Anterior cingulate cortex (tissue), 58 donors: ENCODE results near the gene SYNC.
"Not testable (repeated sequence)": the region's sequence is repeated elsewhere in the genome, so short reads cannot be mapped to it uniquely, and the experiment has no call there.

ENCODE experiments used
- DNase-seq, 58 donors: peaks; one replicate each; lab custom pipeline; 2025; lab: John Stamatoyannopoulos, UW

SYNC gene

DNA sequence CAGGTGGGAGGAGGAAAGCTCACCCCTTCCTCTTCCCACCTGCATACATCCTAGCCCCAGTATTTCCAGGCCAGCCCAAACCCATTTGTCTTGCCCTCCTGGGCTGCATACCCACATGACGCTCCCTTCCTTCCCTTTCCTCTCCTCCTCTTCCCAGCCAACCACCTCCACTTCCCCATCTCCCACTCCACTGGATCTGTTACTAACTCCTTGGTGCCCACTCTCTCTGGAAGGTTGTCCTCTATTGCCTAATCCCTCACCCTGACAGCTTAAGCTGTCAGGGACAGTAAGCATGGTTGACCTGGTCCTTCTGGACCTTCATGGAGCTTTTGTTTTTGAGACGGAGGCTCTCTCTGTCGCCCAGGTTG, 23.0 kb upstream of the SYNC start:
- DNase-seq = no peak

DNA sequence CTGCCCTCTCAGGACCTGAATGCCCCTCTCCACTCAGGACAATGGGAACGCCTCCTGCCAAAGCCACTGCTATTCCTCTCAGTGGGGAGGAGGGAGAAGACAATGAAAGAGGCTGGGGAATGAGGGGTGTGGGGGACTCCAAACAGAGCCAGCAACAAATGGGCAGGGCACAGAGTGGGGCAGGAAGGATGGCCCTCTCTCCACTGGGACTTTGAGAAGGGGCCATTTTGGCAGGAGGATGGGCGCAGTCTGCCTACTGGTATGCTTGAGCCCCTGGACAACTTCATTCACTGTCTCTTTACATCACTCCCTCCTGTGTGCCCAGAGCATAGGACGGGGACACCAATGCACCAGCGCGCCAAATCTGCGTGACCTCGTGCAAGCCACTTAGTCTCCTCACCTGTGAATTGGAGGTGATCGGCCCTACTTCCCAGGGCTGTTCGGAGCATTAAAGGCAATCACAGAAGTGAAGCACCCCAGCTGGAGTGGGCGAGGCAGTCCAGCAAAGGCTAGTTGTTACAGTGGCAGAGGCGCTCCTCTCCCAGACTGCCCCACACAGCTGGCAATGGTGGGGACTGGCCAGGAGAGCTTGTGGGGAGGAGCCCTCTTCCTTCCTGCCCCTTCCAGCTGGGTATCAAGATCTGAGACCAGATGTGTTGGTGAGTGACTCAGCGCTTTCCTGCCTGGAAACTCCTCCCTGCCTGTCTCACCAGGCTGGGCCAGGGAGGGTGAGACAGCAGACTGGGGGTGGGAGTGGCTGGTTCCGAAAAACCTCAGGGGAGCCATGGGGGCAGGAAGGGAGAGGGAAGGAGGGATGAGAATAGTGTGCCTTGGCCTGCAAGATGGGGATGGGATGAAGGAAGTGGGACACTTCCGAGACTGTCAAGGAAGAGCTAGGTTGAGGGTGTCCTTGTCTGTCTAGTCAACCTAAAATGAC, 22.4 kb upstream of the SYNC start:
- DNase-seq = no peak

DNA sequence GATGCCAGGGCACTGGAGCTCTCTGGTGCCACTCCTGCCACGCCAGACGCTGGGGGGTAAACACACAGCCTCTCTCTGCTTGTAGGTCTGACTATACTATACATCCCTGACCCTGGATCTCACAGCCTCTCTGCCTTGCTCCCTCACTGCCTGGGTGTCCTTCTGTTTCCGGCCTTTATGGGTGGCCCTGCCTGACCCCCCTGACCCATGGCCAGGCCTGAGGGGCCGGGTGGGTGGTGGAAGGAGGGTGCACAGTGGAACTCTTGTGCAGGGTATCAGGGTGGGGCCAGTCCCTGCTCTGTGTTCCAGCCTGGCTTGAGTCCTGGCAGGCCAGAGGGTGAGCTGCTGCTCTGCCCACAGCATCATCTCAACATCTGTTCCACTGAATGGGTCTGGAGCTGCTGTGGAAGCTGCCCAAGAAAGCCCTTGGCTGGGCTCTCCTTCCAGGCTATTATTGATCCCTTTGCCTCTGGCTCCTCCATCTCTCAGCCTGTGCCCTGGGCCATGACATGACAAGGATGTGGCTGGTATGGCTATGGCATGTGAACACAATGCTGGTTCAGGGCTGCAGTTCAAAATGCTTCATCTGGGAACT, 17.2 kb upstream of the SYNC start:
- DNase-seq = no peak

DNA sequence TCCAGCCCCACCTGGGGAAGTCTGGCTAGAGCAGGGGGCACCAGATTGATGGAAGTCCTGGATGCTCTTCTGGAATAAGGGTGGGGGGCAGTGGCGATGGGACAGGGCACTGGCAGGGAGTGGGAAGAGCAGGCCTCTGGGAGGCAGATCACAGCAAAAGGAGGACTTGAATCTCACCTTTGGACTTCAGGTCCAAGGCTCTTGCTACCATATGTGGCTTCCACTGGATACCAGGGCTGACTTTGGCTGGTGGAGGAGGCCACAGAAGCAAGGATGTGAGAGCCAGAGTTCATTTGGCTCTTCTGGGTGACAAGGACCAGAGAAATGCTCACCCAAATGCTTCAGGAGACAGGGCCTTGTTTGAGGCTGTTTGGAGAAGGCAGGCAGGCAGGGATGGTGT, 16.0 kb upstream of the SYNC start:
- no peak for DNase-seq

DNA sequence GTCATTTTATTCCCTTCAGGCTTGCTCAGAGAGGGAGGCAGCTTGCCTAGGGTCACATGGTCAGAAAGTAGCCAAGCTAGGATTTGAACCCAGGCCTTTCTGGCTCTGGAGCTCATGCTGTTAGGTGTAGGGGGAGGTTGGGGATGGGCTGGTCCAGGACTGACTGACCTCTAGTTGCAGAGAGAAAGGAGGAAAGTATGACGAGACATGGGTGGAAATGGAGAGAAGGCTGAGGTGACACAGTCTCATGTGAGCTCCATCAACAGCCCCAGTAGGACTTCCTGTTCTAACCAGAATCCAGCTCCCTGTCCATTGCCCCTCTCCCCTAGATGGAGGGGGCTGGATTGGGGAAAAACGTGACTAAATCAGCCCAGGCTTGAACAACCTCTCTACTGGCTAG, 15.5 kb upstream of the SYNC start:
- DNase-seq = no peak

DNA sequence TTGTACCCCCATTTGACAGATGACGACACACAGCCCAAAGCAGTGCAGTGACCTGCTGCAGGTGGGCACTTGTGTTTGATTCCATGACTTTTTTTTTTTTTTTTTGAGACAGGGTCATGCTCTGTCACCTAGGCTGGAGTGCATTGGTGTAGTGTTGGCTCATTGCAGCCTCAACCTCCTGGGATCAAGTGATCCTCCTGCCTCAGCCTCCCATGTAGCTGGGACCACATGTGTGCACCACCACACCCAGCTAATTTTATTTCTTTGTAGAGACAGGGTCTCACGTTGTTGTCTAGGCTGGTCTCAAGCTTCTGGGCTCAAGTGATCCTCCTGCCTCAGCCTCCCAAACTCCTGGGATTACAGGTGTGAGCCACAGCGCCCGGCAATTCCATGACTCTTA, 14.9 kb upstream of the SYNC start:
- no peak for DNase-seq

DNA sequence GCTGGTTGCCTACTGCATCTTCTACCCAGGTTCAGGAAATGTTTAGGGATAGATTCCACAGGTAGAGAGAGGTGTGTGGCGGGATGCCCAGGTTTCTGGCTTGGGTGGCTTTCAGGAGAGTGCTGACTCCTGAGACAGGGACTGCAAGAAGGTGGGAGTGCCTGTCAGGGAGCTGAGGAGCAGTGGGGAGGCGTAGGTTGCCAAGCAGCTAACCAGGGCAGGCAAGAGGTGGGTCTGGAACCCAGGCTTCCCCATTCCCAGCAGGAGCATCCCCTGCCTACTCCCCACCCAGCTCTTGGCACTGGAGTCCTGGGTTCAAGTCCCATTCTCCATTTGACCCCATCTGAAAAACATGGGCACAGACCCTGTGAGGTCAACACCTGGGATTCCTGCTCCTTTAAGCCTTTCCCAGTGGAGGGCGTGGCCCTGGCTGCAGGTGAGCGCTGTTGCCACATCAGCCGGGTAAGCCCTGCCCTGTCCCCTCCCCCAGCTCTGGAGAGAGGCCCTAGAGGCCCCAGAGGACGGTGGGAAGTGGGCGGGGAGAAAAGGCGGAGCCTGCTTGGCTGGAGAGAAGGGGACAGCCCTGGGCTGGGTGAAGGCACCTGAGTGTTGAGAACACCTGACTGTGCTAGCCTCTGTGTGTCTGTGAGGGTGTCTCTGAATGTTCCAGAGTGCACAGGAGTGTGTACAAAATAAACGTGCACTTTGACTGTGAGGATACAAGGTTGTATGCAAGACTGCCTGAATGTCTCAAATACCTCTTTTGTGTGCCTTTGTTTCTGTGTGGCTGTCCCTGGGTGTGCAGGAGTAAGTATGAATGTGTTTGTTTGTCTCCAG, 14.0 kb upstream of the SYNC start:
- DNase-seq = peak in 6 of 58 donors; percentile 4 to 22 (median 8)

DNA sequence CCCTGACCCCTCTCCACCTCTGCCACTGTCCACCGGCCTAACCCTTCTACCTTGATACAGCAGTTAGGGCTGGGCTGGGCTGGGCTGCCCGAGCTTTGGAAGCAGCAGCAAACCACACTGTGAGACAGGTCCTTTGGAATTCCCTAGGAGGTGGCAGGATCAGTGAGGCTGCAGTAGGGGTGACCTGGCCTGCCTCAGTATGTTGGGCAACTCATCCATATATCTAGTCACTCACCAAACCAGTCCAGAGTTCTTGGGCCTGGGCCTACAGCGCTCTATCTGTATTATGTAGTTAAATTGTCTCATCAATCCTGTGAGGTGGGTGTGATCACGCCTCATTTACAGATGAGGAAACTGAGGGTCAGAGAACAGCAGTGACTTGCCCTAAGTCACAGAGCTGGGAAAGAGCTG, 13.3 kb upstream of the SYNC start:
- DNase-seq = no peak

DNA sequence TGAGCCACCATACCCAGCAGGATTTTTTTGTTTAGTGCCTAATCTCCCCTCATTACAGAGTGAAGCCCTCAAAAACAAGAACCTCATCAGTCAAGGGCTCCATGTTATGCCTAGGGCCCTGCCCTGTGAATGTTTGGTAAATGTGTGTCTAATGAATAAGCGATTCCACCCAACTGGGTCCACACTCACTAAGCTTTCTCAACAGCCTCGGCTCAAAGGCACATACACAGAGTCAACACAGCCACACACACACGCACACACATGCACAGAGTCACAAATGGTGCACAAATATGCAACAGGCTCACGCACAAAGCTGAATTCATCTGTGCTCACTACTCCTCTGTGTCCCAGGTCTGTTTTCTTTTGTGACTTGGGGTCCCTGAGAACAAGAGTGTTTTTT, 11.7 kb upstream of the SYNC start:
- DNase-seq = no peak

DNA sequence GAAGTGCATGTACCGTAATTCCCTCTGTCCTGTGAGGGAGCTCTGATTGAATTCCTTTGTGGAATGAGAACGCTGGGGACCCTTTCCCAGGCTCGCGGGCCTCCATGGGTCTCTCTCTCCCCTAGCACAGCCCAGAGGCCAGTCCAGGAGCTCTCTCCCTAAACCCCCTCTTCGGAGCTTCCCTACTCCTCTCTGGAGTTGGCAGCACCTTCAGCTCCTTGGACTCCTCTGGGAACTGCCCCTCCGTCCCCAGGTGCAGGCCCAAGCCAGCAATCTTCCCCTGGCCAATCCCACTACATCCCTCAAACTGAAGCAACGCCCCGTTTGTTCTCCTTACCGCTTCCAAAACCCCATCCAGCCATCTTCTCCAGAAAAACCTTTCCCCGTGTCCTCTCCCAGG, 10.5 kb upstream of the SYNC start:
- DNase-seq = no peak

DNA sequence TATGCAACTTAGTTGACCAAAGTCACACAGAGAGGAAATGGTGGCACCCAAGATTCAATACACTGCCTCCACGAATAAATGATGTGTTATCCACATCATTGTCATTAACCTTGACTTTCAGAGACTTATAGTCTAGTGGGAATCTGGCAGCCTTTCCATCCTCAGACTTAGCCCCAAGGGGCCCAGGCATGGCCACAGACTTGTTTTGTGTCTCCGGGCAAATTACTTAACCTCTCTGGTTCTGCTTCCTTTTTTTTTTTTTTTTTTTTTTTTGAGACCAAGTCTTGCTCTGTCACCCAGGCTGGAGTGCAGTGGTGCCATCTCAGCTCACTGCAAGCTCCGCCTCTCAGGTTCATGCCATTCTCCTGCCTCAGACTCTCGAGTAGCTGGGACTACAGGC, 8.7 kb upstream of the SYNC start:
- not testable (repeated sequence) for DNase-seq

DNA sequence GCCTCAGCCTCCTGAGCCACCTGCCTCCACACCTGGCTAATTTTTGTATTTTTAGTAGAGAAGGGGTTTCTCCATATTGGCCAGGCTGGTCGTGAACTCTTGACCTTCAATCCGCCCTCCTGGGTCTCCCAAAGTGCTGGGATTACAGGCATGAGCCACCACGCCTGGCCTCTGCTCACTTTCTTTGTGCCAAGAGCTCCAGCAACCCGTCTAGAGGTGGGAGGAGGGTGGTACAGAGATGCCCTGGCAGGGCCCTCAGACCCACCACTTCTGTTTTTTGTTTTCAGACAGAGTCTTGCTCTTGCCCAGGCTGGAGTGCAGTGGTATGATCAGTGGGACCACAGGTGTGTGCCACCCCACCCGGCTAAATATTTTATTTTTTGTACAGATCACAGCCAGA, 6.9 kb upstream of the SYNC start:
- DNase-seq = no peak

DNA sequence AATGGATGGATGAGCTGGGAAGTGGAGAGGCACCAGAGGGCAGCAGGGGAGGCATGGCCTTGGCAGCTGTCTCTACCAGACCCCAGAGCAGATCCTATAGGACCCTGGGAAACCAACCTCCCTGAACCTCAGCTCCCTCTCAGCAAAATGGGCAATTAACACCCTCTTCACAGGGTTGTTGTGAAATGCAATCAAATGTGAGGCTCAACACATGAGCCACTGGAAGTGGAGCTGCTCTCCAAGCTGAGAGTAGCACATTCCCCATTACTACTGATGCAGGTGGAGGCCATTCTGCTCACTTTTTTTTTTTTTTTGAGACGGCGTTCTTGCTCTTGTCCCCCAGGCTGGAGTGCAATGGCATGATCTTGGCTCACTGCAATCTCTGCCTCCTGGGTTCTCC, 6.5 kb upstream of the SYNC start:
- DNase-seq = no peak

DNA sequence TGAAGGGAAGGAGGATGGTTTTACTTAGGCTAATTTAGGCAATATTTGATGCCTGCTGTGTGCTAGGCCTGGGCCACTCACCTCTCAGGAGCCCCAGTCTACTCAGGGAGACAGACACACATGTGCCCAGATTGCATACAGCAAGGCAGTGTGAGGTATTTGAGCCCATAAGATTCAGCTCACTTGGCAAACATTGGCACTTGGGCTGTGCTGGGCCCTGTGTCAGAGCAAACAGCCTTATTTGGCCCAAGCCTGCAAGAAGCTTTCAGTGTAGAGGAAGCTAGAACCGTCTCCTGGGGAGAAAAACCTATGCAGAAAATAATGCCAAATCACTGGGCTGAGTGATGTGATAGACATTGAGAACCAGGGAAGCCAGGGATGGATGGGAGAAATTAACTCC, 3.9 kb upstream of the SYNC start:
- peak in 1 of 58 donors; percentile 7 for DNase-seq

DNA sequence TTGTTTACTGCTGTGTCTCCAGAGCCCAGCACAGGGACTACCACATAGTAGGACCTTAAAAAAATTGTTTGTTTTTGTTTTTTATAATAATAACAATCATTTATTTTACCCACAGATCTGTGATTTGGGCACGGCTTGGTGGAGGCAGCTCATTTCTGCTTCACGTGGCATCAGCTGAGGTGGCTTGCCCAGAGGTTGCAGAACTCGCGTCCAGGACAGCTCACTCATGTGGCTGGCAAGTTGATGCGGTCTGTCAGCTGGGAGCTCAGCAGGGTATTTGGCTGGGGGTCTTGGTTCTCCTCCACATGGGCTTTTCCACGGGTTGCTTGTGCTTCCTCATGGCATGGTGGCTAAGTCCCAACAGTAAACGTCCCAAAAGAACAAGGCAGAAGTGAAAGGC, 2.9 kb upstream of the SYNC start:
- no peak for DNase-seq

DNA sequence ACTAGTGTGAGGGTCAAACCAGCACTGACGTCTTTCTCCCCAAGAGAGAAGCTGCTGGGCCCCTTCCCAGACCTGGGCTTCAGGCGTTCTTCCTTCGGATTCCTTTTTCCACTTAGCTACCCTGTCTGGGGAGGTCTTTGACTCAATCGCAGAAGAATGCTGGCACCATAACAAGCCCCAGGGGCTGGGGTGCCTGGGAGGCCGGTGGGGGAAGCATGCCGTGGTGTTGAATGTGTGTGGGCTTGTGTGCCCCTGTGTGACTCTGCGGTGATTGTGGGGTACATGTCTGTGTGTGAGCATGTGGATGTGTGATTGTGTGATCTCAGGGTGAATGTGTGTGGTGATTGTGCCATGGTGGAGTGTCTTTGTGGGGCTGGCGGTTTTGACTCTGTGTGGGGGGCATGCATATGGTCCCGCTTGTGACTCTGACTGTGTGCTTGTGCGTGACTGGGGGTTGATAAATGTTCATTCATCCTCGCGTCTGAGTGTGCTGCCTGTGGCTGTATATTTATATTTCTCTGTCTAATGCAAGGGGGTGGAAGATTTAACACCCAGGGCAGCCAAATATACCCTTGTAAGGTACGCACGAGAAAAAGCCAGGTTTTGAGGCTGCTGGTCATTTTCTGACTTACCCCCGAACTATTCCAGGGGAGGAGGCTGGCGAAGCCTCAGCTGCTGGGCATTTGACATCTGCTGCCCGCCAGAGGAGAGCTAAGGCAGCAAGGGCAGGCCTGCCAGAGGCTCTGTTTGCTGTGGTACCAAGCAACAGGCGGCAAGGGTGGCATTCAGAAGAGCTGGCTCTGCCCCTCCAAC, 1.1 kb upstream of the SYNC start:
- peak in 26 of 58 donors; percentile 7 to 71 (median 27) for DNase-seq

DNA sequence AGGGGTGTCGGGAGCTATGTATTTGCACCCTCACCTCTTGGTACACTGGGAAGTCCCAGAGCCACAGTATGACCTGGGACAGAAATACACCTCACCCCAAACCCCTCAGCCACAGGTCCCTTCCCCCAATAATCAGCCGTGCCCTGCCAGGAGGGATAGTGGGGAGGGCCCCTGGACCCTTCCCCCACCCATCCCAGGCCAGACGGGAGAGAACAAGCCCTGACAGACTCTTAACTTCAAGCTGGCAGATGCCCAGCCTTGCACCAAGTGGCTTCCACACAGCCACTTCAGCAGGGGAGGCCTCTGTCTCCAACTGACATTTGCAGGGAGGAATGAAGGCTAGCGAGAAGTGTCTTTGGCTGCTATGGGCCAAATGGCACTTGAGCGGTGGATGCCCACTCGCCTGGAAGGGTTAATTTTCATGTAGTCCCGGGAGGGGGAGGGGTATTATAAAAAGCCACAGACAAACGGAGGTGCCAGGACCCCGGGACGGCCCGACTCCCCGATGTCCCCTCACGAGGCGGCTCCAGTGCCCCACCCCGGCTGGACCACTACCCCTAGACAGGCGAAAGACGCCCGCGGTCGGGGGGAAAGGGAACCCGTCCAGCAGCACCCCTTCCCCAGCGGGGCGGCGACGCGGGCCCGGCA, 495 bp downstream of the SYNC start:
- peak in 10 of 58 donors; percentile 12 to 48 (median 30) for DNase-seq

DNA sequence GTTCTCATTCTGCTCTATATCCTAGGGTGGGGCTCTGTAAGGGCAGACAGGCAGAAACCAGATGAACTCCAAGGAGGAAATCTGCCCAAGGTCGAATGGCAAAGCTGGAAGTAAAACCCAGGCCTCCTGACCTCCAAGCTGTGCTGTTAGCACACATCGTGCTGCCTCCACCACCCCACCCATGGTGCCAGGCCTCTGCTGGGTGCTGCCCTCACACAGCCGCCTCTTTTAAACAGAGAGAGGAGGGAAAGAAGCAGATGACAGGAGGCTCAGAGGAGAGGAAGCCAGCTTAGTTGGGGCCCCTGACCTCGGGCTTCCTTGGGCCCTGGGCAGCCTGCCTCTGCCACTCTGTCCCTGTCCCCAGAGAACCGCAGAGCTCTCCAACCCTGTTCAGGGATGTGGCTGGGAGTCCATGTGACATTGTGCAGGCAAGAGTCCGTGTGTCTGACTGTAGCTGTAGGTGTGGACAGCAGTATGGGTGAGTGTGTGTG, 1.1 kb downstream of the SYNC start:
- DNase-seq = peak in 3 of 58 donors; percentile 4 to 46 (median 21)

DNA sequence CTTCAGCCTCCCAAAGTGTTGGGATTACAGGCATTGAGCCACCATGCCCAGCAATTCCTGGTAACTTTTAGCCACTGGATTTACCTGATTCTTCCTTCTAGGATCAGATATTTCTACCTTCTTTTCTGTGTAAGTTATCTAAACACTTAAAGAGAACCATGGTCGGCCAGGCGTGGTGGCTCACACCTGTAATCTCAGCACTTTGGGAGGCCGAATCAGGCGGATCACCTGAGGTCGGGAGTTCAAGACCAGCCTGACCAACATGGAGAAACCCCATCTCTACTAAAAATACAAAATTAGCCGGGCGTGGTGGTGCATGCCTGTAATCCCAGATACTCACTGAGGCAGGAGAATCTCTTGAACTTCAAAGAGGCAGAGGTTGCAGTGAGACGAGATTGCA, 5.6 kb downstream of the SYNC start:
- DNase-seq = not testable (repeated sequence)

DNA sequence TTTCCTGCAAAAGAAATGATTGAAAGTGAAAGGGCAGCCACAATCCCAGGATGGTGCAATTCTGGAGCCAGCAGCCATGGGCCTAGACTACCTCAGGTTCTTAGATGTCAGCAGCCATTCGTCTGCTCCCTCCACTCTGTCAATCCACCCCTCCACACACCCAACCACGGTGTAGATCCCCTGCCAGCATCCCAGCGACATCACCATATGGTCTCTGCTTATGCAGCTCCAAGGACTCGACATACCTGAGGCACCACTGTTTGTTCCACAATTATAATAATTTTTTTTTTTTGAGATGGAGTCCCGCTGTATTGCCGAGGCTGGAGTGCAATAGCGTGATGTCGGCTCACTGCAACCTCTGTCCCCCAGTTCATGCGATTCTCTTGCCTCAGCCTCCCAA, 6.5 kb downstream of the SYNC start:
- DNase-seq = no peak
